Measurements from ENCODE around the gene SULT1C2.

Gene SULT1C2

GRCh38 chr2:108288534-108289106 lies at the start of gene SULT1C2:
TSS of gene SULT1C2 (plus strand) at chr2:108288895. CDS start at chr2:108293668, 4,773 bp downstream.
- no peak for TF ChIP-seq CTCF (IDR thresholded peaks at IDR 0.05)

- TF ChIP-seq CTCF (IDR thresholded peaks at IDR 0.05): no peak
Observed at GRCh38 chr2:108239786-108240185, 48.9 kb upstream of the SULT1C2 start, which contains the start of gene SULT1C3. TSS of gene SULT1C3 (plus strand) at chr2:108239968. CDS start at chr2:108247195, 7,227 bp downstream.

GRCh38 chr2:108240966-108241365 lies 47.7 kb upstream of the SULT1C2 start:
- no peak for TF ChIP-seq CTCF (IDR thresholded peaks at IDR 0.05)

- no peak for TF ChIP-seq CTCF (IDR thresholded peaks at IDR 0.05)
Observed at GRCh38 chr2:108243566-108243965, 45.1 kb upstream of the SULT1C2 start.

- no peak for TF ChIP-seq CTCF (IDR thresholded peaks at IDR 0.05)
Observed at GRCh38 chr2:108244667-108245414, 43.9 kb upstream of the SULT1C2 start.

GRCh38 chr2:108253106-108253505 lies 35.6 kb upstream of the SULT1C2 start:
- TF ChIP-seq CTCF (IDR thresholded peaks at IDR 0.05): no peak

- TF ChIP-seq CTCF (IDR thresholded peaks at IDR 0.05): no peak
Observed at GRCh38 chr2:108257757-108258331, 30.9 kb upstream of the SULT1C2 start.

Measured in LNCAP (cell line).